ENCODE measurements around the gene MYBL2. TPM values are rescaled to one million over a fixed set of nuclear protein-coding genes. Genes with fewer than 3 reads are reported as not detected.

Gene MYBL2
- 3.0 and 16.8 TPM in 2 replicates for total RNA-seq

GRCh38 chr20:43666376-43667328 lies at the start of gene MYBL2:
Gene MYBL2, plus strand, starts transcription at chr20:43667114. Its CDS starts 170 bp downstream, at chr20:43667284.

DNA sequence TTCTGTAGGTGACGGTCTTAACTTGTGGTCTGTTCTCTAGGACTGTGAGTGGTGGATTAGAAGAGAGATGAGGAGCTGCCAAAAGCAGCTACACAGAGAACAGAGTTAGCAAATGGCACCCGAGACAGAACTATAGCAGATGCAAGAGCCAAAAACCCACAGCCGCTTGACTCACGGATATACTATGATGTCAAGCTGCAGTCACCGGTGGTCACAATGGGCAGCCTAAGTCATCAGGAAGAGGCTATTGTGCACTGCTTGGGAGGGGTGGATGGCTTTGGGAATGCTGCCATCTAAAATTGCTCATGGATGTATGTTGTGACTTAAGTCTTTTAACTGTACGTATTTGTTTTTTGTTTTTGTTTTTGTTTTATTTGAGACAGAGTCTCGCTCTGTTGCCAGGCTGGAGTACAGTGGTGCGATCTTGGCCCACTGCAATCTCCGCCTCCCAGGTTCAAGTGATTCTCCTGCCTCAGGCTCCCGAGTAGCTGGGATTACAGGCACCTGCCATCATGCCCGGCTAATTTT lies 60.0 kb downstream of the MYBL2 start, which contains the start of gene GTSF1L:
Gene GTSF1L (minus strand): TSS at position 192 of the 528 bp plus-strand sequence. CDS start 308 bp downstream, outside the sequence.

Other genes starting within 250 kb of the MYBL2 start
- 41.0 and 55.3 TPM in 2 replicates for gene SRSF6, start 209.2 kb upstream of the MYBL2 start, total RNA-seq
- gene L3MBTL1, start 159.4 kb upstream of the MYBL2 start, total RNA-seq = 8.0 and 13.7 TPM in 2 replicates
- gene SGK2, start 108.1 kb upstream of the MYBL2 start, total RNA-seq = 0.44 and 1.1 TPM in 2 replicates
- 36.5 and 36.7 TPM in 2 replicates for gene IFT52, start 76.2 kb upstream of the MYBL2 start, total RNA-seq
- not detected in 2 replicates for gene GTSF1L, start 59.9 kb downstream of the MYBL2 start, total RNA-seq
- 1.6 and 1.9 TPM in 2 replicates for gene TOX2, start 247.7 kb downstream of the MYBL2 start, total RNA-seq